CD4-positive, alpha-beta T cell treated with Interleukin-6 at 100 ng/mL for 8 hours (primary cell): ENCODE results near the gene KCNMA1.

Experiments
- DNase-seq: peaks from one replicate; pipeline ENCODE4 v3.0.0-alpha.2; 2020; ENCODE audit warnings: mixed read lengths, low spot score

The KCNMA1 gene

GRCh38 chr10:77016278-77016815 is 621.3 kb downstream of the KCNMA1 start:
- no peak for DNase-seq

- no peak for DNase-seq
Observed at GRCh38 chr10:77015360-77015759, 622.2 kb downstream of the KCNMA1 start.

- no peak for DNase-seq
Observed at GRCh38 chr10:77012812-77013500, 624.7 kb downstream of the KCNMA1 start.

- DNase-seq, result no peak
Observed at GRCh38 chr10:77011874-77012811, 625.5 kb downstream of the KCNMA1 start.

GRCh38 chr10:77010430-77010829 is 627.2 kb downstream of the KCNMA1 start:
- no peak for DNase-seq

GRCh38 chr10:77007834-77008233 is 629.8 kb downstream of the KCNMA1 start:
- no peak for DNase-seq

GRCh38 chr10:77006836-77007511 is 630.6 kb downstream of the KCNMA1 start:
- no peak for DNase-seq

- no peak for DNase-seq
Observed at GRCh38 chr10:77005871-77006270, 631.7 kb downstream of the KCNMA1 start.

- DNase-seq, result no peak
Observed at GRCh38 chr10:77004917-77005564, 632.6 kb downstream of the KCNMA1 start.

GRCh38 chr10:77002872-77003271 is 634.7 kb downstream of the KCNMA1 start:
- no peak for DNase-seq

- DNase-seq, result no peak
Observed at GRCh38 chr10:77001206-77001605, 636.4 kb downstream of the KCNMA1 start.

GRCh38 chr10:76998451-76998850 is 639.2 kb downstream of the KCNMA1 start:
- DNase-seq, result no peak

GRCh38 chr10:76997631-76998030 is 640.0 kb downstream of the KCNMA1 start:
- DNase-seq, result no peak

- no peak for DNase-seq
Observed at GRCh38 chr10:76995023-76995422, 642.6 kb downstream of the KCNMA1 start.

GRCh38 chr10:76993213-76993612 is 644.4 kb downstream of the KCNMA1 start:
- no peak for DNase-seq

- DNase-seq, result no peak
Observed at GRCh38 chr10:76992467-76992866, 645.1 kb downstream of the KCNMA1 start.

GRCh38 chr10:76991621-76992020 is 646.0 kb downstream of the KCNMA1 start:
- no peak for DNase-seq

- DNase-seq, result no peak
Observed at GRCh38 chr10:76990561-76990960, 647.0 kb downstream of the KCNMA1 start.

- DNase-seq, result peak; percentile 46
Observed at GRCh38 chr10:76984559-76985443, 652.8 kb downstream of the KCNMA1 start.

- DNase-seq, result no peak
Observed at GRCh38 chr10:76983624-76984023, 654.0 kb downstream of the KCNMA1 start.

GRCh38 chr10:76982671-76983070 is 654.9 kb downstream of the KCNMA1 start:
- no peak for DNase-seq
